Epidermal melanocyte (primary cell): ENCODE results near the gene RANGAP1.
A peak's percentile ranks its signal among the peaks of the same experiment; 100 is the strongest.

Source experiments
- DNase-seq: peaks from one replicate; pipeline ENCODE4 v3.0.0; 2011; ENCODE audit warnings: low spot score; ENCODE audit not compliant: insufficient read length

RANGAP1 gene

DNA sequence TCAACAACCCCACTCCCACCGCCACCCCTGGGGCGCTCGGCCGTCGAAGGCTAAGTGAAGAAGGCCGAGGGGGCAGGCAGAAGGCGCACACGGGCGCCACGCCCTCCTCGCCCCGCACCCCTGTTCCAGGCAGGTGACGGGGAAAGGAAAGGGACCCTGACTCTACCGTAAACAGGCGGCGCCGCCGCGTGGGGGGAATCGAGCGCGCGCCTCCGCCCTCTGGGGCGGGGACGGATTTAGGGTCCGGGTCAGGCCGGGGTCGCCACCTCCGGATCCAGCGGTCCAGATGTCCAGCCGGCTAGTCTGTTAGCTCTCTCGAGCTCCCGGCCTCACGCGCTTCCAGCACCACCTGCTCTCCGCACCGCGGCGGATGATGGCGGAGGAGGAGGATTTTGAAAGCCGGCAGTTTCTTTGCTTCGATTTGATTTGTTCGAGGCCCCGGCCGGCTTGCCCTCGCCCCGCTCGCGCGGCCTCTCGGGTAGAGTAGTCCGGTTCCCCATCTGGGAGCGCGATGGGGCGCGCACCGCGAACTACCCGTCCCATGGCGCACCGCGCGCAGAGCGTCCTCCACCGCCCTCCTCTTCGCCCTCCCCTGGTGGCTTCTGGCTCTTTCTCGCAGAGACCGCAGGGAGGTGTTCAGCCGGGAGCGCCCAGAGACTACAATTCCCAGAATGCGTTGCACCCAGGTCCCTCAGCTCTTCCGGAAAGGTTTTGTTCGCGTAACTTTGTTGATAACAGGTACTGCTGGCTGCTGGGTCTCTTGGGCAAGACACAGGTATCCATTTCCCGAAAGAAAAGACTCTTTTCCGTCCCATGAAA lies at the start of gene RANGAP1:
Gene RANGAP1, minus strand, starts transcription at position 368 of the 819 bp plus-strand sequence. CDS start 5,143 bp downstream, outside the sequence.
- DNase-seq, result peak; percentile 97

- no peak for DNase-seq
Observed at GRCh38 chr22:41334951-41335635, 49.1 kb upstream of the RANGAP1 start.

DNA sequence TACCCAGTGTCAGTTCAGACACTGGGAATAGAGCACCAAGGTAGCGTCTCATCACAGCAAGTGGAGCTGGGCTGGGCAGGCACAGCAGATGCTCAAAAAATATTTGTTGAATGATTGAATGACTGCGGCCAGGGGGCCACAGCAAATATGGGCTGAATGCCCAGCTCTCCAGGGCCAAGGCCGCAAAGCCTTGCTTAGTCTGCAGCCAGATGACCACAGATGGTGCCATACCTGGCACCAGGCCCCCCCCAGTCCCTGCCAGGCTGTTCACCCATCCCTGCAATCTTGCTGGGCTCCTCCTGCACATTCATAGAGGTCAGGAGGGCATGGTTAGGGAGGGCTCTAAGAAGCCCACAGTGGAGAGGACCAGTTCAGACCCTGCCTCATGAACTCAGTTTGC lies 48.2 kb upstream of the RANGAP1 start:
- no peak for DNase-seq

- DNase-seq, result no peak
Observed at GRCh38 chr22:41333806-41334205, 47.8 kb upstream of the RANGAP1 start.

- no peak for DNase-seq
Observed at GRCh38 chr22:41332217-41332939, 46.4 kb upstream of the RANGAP1 start.

DNA sequence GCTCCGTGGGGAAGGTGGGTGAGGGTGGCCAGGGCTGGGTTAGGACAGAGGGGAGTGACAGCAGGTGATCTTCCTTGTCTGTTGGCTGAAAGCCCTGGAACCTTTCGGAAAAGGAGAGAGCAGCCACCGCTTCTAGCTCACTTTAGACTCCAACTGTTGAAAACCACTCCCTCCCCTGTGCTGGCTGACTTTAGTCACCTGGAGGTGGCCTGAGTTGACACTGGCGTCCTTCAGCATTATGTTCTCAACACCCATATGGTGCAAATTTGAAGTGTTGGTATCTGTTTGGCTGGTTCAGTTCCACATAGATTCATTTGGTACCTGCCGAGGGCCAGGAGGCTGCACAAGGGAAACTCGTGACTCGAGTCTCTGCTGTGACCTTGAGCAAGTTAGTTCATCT lies 44.2 kb upstream of the RANGAP1 start:
- no peak for DNase-seq

DNA sequence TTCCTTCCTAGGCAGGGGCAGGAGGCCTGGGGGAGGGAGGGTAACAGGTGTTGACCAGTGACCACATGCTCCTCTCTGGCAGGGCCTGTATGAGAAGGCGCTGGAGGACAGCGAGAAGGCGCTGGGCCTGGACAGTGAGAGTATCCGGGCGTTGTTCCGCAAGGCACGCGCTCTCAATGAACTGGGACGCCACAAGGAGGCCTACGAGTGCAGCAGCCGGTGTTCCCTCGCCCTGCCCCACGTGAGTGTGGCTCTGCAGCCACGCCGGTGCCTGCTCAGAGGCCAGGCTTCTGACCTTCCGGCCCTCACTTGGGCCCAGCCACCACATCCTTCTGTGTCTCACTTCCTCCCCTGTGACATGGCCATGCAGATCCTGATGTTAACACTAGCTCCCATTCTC lies 41.1 kb upstream of the RANGAP1 start:
- no peak for DNase-seq

DNA sequence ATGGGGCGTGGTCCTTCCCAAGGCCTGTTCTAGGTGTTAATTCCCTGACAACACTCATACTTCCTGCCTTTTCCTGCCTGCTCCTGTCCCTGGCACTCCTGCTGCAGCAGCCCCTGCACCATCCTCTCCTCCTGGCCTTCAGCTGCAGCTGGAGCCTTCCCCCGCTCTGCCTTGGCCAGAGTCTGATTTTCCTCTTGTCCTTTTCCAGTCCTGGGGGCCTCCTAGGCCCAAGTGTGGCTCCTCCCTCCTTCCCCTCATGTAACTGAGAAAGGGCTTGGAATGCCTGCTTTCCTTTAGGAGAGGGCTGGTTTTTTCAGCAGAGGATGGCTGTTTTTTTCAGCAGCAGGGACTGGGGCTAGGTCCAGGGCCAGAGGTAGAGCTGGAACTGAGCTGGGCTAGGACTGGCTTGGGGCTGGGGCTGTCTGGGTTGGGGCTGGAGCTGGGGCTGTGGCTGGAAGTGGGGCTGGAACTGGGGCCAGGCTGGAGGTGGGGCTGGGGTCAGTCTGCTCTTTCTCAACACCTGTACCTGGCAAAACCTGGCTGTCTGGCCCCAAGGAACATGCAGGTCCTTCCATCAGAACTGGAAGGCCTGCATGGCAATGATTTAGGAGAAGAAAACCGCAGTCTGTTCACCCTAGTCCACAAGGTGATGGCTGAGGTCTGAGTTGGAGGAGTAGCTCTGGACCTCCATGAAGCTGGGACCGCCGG lies 39.0 kb upstream of the RANGAP1 start:
- no peak for DNase-seq

GRCh38 chr22:41320416-41321240 lies 34.6 kb upstream of the RANGAP1 start:
- peak; percentile 66 for DNase-seq

GRCh38 chr22:41315586-41315985 lies 29.6 kb upstream of the RANGAP1 start:
- no peak for DNase-seq

DNA sequence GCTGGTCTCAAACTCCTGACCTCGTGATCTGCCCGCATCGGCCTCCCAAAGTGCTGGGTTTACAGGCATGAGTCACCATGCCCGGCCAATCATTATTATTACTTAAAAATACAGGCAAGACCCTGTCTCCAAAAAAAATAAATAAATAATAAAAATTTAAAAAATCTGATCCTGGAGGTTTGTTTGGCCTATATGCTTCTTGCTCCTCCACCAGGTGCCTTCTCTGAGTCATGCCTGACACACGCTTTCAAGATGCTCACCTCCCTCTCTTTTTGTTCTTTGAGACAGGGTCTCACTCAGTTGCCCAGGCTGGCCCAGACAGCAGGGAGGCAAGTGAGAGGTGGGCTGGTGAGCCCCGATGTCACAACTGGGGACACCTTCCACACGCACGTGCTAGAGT lies 28.8 kb upstream of the RANGAP1 start:
- DNase-seq, result no peak

GRCh38 chr22:41311487-41311886 lies 25.5 kb upstream of the RANGAP1 start:
- no peak for DNase-seq

- DNase-seq, result no peak
Observed at GRCh38 chr22:41310336-41310735, 24.3 kb upstream of the RANGAP1 start.

DNA sequence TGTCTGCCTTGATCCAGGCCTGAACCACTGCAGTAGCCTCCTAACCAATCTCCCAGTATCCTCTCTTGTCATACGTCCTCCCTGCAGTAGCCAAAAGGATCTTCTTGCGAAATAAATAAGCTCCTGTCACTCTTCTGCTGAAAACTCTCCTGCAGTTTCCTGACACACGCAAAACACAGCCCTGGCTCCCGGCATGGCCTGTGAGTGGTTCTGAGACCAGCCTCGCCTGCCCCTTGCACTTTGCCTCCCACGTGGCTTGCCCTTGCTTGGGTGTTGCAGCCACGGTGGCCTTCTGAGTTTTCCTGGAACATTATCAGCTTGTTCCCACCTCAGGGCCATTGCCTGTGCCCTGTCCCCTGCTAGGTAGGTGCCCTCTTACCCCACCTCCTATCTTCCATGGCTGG lies 22.6 kb upstream of the RANGAP1 start:
- DNase-seq, result no peak

DNA sequence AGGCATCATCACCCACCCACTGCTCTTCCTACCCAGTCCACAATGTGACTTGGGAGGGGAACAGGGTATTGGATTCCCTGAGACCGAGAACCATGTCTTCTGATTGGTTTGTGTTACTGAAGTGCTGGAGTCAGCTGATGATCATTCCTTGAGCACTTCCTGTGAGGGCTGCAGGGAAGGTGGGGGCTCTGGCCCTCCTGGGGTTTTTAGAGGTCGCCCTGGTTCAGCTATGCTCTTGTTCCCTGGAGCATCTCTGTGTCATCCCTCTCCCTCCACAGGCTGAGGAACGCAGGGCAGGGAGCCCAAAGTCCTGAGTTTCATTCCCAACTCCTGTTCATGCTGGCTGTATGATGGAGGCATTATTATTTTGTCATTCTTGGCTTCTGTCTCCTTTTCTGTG lies 22.1 kb upstream of the RANGAP1 start:
- DNase-seq, result peak; percentile 52

DNA sequence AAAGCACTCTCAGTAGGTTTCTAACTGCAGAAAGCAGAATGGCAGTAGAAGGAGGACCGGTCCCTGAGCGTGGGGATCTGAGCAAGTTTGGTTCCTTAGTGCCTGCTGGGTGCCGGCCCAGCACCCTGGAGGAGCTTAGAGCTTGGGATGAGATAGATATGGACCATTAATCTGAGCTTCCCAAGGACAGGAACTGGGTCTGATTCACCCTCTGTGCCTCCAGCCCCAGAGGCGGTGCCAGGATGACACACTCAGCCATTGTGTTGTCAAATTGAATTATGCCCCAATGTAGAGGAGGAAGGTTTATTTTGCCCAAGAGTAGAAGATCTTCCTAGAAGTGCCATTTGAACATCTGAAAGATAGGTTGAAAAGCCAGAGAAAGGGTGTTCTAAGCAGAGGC lies 19.7 kb upstream of the RANGAP1 start:
- DNase-seq, result peak; percentile 72

GRCh38 chr22:41302811-41303210 lies 16.8 kb upstream of the RANGAP1 start:
- DNase-seq, result no peak

GRCh38 chr22:41302021-41302767 lies 16.2 kb upstream of the RANGAP1 start:
- no peak for DNase-seq

DNA sequence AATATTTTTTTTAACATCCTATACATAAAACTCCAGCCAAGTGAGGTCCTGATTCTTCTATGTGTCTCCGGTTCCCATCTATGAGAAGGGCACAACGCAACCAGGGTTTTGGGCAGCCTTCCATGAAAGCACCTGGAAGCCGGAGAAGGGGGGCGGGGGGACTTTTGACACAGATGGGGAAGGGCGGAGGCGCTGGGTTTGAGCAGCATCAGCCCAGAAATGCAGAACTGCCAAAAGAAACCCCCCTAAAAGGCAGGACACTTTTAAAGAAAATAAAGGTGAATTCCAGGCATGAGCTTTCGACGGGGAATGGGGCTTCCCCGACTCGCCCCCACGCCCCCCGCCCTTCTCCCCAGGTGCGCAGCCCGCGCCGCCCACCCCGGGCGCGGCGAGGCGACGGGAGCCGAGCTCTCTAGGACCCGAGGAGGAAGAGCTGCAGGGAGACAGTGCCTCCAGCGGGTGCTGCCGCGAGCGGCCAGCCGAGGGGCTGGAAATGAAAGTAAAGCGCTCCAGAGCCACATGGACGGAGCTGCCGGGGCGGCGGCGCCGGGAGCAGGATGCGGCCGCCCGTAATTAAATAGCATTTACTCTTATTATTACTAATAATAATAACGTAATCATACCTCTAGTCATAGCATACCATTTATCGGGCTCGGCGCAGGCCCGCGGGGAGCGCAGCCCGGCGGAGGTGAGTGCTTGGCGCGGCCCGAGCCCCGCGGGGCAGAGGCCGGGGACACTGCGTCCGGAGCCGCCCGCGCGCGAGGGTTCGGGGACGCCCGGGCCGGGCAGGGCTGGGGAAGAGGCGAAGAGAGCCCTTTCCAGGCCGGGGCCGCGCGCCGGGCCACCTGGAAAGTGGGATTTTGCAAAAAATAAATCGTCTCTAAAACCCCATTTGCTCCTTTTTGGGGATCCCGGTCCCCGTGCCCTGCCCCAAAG lies 15.4 kb upstream of the RANGAP1 start, which contains the start of gene ZC3H7B:
Gene ZC3H7B, plus strand, starts transcription at position 441 of the 936 bp plus-strand sequence. CDS start 19,136 bp downstream, outside the sequence.
- peak; percentile 97 for DNase-seq
